GM12878 (cell line): ENCODE measurements around the gene NAXE. TPM values are rescaled to one million over a fixed set of nuclear protein-coding genes. Genes with fewer than 3 reads are reported as not detected.

Source experiments
- ATAC-seq: fragments of 200-7000 bp; cut with Tn5 transposase; 3 replicates; pipeline ENCODE4 v1.9.1; 2020; ENCODE audit warnings: mild to moderate bottlenecking, moderate library complexity
- BruUV-seq: library from RNA; stranded (reverse); fragments of 400-500 nt; replicated peaks from 2 replicates; lab custom pipeline; 2021; lab: Mats Ljungman, UMichigan
- CTCF ChIA-PET: fragments of 300-600 bp; sonication (Branson Sonifier 250); formaldehyde crosslinking; extraction: SDS; loops from one replicate; lab custom pipeline; 2021; ENCODE audit warnings: inconsistent platforms; lab: Yijun Ruan, JAX
- POLR2A ChIA-PET: fragments of 350-600 bp; formaldehyde crosslinking; extraction: SDS; loops from one replicate; lab custom pipeline; 2021; ENCODE audit warnings: inconsistent platforms; lab: Charles Lee
- RAD21 ChIA-PET: fragments of 300-600 bp; sonication (Branson Sonifier 250); formaldehyde crosslinking; loops from one replicate; lab custom pipeline; 2023; ENCODE audit warnings: antibody characterized with exemption; ENCODE audit not compliant: unreplicated experiment; lab: Charles Lee
- SMC1A ChIA-PET: fragments of 300-600 bp; sonication (Branson Sonifier 250); formaldehyde crosslinking; loops from one replicate; lab custom pipeline; 2023; ENCODE audit not compliant: unreplicated experiment, uncharacterized antibody; lab: Charles Lee
- DNase-seq: peaks from one replicate; pipeline ENCODE4 v3.0.0-alpha.2; 2011; ENCODE audit warnings: low read depth, low spot score
- FAIRE-seq: peaks from 3 replicates; lab custom pipeline; 2011; peaks lifted over from hg19 to GRCh38; lab: Jason Lieb, UNC
- H2AFZ ChIP-seq: 2 replicates; pipeline ENCODE4 v1.6.0; 2011; ENCODE audit warnings: low read depth, low read length, control low read depth; ENCODE audit not compliant: control insufficient read depth
- H3K27ac ChIP-seq: 2 replicates; pipeline ENCODE4 v1.5.1; 2011; ENCODE audit warnings: control low read depth; ENCODE audit not compliant: control insufficient read depth, insufficient read depth
- H3K27me3 ChIP-seq, 2 experiments: replicated peaks in 1 of 2; 2 replicates each; pipeline versions ENCODE4 v1.6.0 to v1.6.1; 2011; ENCODE audit warnings: low read length in 1 of 2; ENCODE audit not compliant: control insufficient read depth in 2 of 2, insufficient read depth in 2 of 2
- H3K36me3 ChIP-seq, 2 experiments: 2 replicates each; pipeline ENCODE4 v1.5.1; 2011; ENCODE audit warnings: low read length in 1 of 2; ENCODE audit not compliant: control insufficient read depth in 2 of 2, insufficient read depth in 2 of 2
- H3K4me1 ChIP-seq: 2 replicates; pipeline ENCODE4 v1.6.1; 2011; ENCODE audit warnings: mild to moderate bottlenecking, low read length, moderate library complexity, mixed read lengths; ENCODE audit not compliant: control insufficient read depth, insufficient read depth
- H3K4me2 ChIP-seq: 2 replicates; pipeline ENCODE4 v1.6.0; 2011; ENCODE audit warnings: control low read depth; ENCODE audit not compliant: control insufficient read depth, insufficient read depth
- H3K4me3 ChIP-seq: fragments of 200-600 bp; sonication (generic); 2 replicates; pipeline ENCODE4 v1.5.1; 2016
- H3K79me2 ChIP-seq: 2 replicates; pipeline ENCODE4 v1.6.0; 2011; ENCODE audit warnings: low read length; ENCODE audit not compliant: control insufficient read depth, insufficient read depth
- H3K9ac ChIP-seq: 2 replicates; pipeline ENCODE4 v1.8.0; 2011; ENCODE audit warnings: low read length, control low read depth, mixed read lengths; ENCODE audit not compliant: control insufficient read depth, insufficient read depth
- H3K9me3 ChIP-seq: replicated peaks from 3 replicates; pipeline ENCODE4 v1.5.1; 2011; ENCODE audit warnings: mild to moderate bottlenecking, low read length; ENCODE audit not compliant: control insufficient read depth, insufficient read depth
- H4K20me1 ChIP-seq: 2 replicates; pipeline ENCODE4 v1.6.0; 2011; ENCODE audit not compliant: control insufficient read depth, insufficient read depth
- BCL11A ChIP-seq: IDR thresholded peaks from 2 replicates; pipeline ENCODE4 v1.6.1; 2011; ENCODE audit warnings: low read depth, low read length
- CBX5 ChIP-seq: sonication (generic); IDR thresholded peaks from 2 replicates; pipeline ENCODE4 v1.6.1; 2016; ENCODE audit warnings: low read depth, moderate library complexity, mild to moderate bottlenecking, inconsistent platforms
- CUX1 ChIP-seq: IDR thresholded peaks from 2 replicates; pipeline ENCODE4 v1.6.1; 2012; ENCODE audit warnings: improper control_type of control experiment, low read depth, low read length; ENCODE audit not compliant: insufficient replicate concordance
- HDGF ChIP-seq: fragments of 450-650 bp; IDR thresholded peaks from 2 replicates; pipeline ENCODE4 v1.6.1; 2016; ENCODE audit warnings: antibody characterized with exemption
- JUNB ChIP-seq: IDR thresholded peaks from 2 replicates; pipeline ENCODE4 v1.6.1; 2016; ENCODE audit warnings: antibody characterized with exemption, mild to moderate bottlenecking
- JUND ChIP-seq: IDR thresholded peaks from 2 replicates; pipeline ENCODE4 v1.6.1; 2012; ENCODE audit warnings: low read depth, mild to moderate bottlenecking, low read length, improper control_type of control experiment, moderate library complexity
- RCOR1 ChIP-seq: conservative IDR thresholded peaks from 2 replicates; pipeline ENCODE4 v1.6.1; 2012; ENCODE audit warnings: low read depth, low read length, improper control_type of control experiment
- REST ChIP-seq: IDR thresholded peaks from 2 replicates; pipeline ENCODE4 v1.6.1; 2012; ENCODE audit warnings: mild to moderate bottlenecking, low read depth, low read length
- TCF3 ChIP-seq: IDR thresholded peaks from 2 replicates; pipeline ENCODE4 v1.6.1; 2012; ENCODE audit warnings: low read depth, mild to moderate bottlenecking, low read length, borderline replicate concordance; ENCODE audit not compliant: insufficient read depth
- TCF7 ChIP-seq: IDR thresholded peaks from 2 replicates; pipeline ENCODE4 v1.6.1; 2014; ENCODE audit warnings: antibody characterized with exemption, borderline replicate concordance
- ZBTB11 ChIP-seq: fragments of 450-650 bp; formaldehyde crosslinking; IDR thresholded peaks from 2 replicates; pipeline ENCODE4 v1.5.0; 2022; ENCODE audit warnings: mild to moderate bottlenecking, missing genetic modification characterization
- WGBS: methylation state at CpG from one replicate; pipeline ENCODE4 v1.1.6; 2016; ENCODE audit warnings: low lambda C conversion rate; ENCODE audit not compliant: insufficient replicate concordance, insufficient coverage; ENCODE audit errors: missing lambda C conversion rate; 5-methylcytosine and 5-hydroxymethylcytosine counted together
- in situ Hi-C: fragments of 300-500 bp; cut with MboI; formaldehyde crosslinking; loops from 9 replicates; pipeline ENCODE4 v1.14.3; 2018; ENCODE audit warnings: mixed read lengths
- intact Hi-C: fragments of 100-400 bp; cut with micrococcal nuclease; formaldehyde crosslinking; loops from one replicate; pipeline ENCODE4 v1.14.2; 2022; ENCODE audit not compliant: unreplicated experiment
- polyA plus RNA-seq, 11 experiments: library from polyadenylated mRNA; depleted of rRNA in 4 of 11; unstranded in 6 of 11; stranded (reverse) in 5 of 11; fragments of >200 nt; fragmentation: Nextera tagmentation in 4 of 11; fragmentation: Illumina TruSeq in 1 of 11; extraction: Ambion mirVana in 4 of 11; extraction: Trizol in 1 of 11; gene quantifications; 1 replicate in 1 of 11; 2 replicates in 10 of 11; pipeline versions ENCODE4 v1.2.1 to v1.2.3, GENCODE V29; 2011 to 2016; ENCODE audit warnings: inconsistent platforms in 2 of 11, missing spikeins in 2 of 11, low read depth in 1 of 11
- total RNA-seq, 4 experiments: library from RNA; depleted of rRNA in 3 of 4; stranded (reverse); fragments of >200 nt in 3 of 4; fragmentation: Illumina TruSeq in 1 of 4; extraction: Trizol in 1 of 4; gene quantifications; 2 replicates each; pipeline versions ENCODE4 v1.2.1 to v1.2.3, GENCODE V29; 2013 to 2021

NAXE gene
- total and polyA plus RNA-seq, 10 of the 15 experiments (the other 5 are each of a cell fraction or from before 2014, with no cell fraction given), result 17.8 to 93.3 (median 68.8) TPM

- intact Hi-C loops, result loop anchor here (10.0 kb wide), 1 partner anchor 95 kb away; the partner anchor contains the start of genes ISG20L2 and METTL25B
- H3K4me1 ChIP-seq, result no peaks in the 10 kb centered on the region
- ChIA-PET SMC1A (interaction anchor here (1.0 kb wide), 1 partner anchor 14 kb away, joined by 3 read pairs; no protein-coding TSS in a partner anchor), CTCF (interaction anchor here (0.7 to 9.2 kb wide), 5 partner anchors 20 to 105 kb away, joined by 3 to 208 read pairs (median 3); no protein-coding TSS in a partner anchor), POLR2A (no interaction called here), RAD21 (interaction anchor here (0.6 kb wide), 1 partner anchor 72 kb away, joined by 3 read pairs; no protein-coding TSS in a partner anchor)
- no peak overlapping the region for H2AFZ ChIP-seq
- DNase-seq (no peak), FAIRE-seq (no peak), ATAC-seq (no peak)
- H3K27ac ChIP-seq, result no peak overlapping the region
- 57% methylated on average over 8 of the region's 8 CpGs for WGBS
- peaks cover 3 to 9% of the 10 kb centered on the region in 2 experiments for H3K27me3 ChIP-seq
- H3K4me3 ChIP-seq, result no peak overlapping the region
- H3K9me3 ChIP-seq, result no peaks in the 10 kb centered on the region
- H3K4me2 ChIP-seq, result no peak overlapping the region
- H3K36me3 ChIP-seq, result no peaks in the 10 kb centered on the region
- no peaks in the 10 kb centered on the region for H3K79me2 ChIP-seq
- in situ Hi-C loops, result no loop called here
- H4K20me1 ChIP-seq, result no peaks in the 10 kb centered on the region
- no TSS peak for BruUV-seq
- H3K9ac ChIP-seq, result no peak overlapping the region
- no peak for TF ChIP-seq BCL11A
- TF ChIP-seq HDGF, result no peak
- TF ChIP-seq CBX5, result no peak
- no peak for TF ChIP-seq REST
- TF ChIP-seq JUNB, result no peak
- TF ChIP-seq JUND, result no peak
- TF ChIP-seq TCF7, result no peak
- TF ChIP-seq TCF3, result no peak
- TF ChIP-seq RCOR1, result no peak
- TF ChIP-seq CUX1, result no peak
- TF ChIP-seq ZBTB11 (CRISPR knock-in tag), result no peak
Measured at GRCh38 chr1:156629823-156630449, 38.4 kb downstream of the NAXE start.
